DMS53 treated with DMSO at 0.1 percent for 48 hours (cell line): ENCODE measurements around the gene TMSB15B.
"Not testable (repeated sequence)": the region's sequence is repeated elsewhere in the genome, so short reads cannot be mapped to it uniquely, and the experiment has no call there.

Source experiments
- DNase-seq: peaks from one replicate; lab custom pipeline; 2025; ENCODE audit not compliant: unreplicated experiment; lab: John Stamatoyannopoulos, UW

The TMSB15B gene

GRCh38 chrX:103962411-103963278 is at the start of gene TMSB15B:
Gene TMSB15B (plus strand): TSS chrX:103962627.
- not testable (repeated sequence) for DNase-seq

- no peak for DNase-seq
Measured at GRCh38 chrX:103913356-103914020, 48.9 kb upstream of the TMSB15B start.

GRCh38 chrX:103918050-103918449 is 44.4 kb upstream of the TMSB15B start:
- DNase-seq: peak; percentile 45

GRCh38 chrX:103918571-103919269 is 43.7 kb upstream of the TMSB15B start:
- peak; percentile 61 for DNase-seq

GRCh38 chrX:103919270-103919637 is 43.2 kb upstream of the TMSB15B start:
- DNase-seq: peak; percentile 61

- not testable (repeated sequence) for DNase-seq
Measured at GRCh38 chrX:103920515-103920914, 41.9 kb upstream of the TMSB15B start.

- DNase-seq: no peak
Measured at GRCh38 chrX:103927030-103927429, 35.4 kb upstream of the TMSB15B start.

GRCh38 chrX:103927633-103928032 is 34.8 kb upstream of the TMSB15B start:
- no peak for DNase-seq

- no peak for DNase-seq
Measured at GRCh38 chrX:103932133-103932532, 30.3 kb upstream of the TMSB15B start.

- not testable (repeated sequence) for DNase-seq
Measured at GRCh38 chrX:103940257-103940656, 22.2 kb upstream of the TMSB15B start.

- peak; percentile 22 for DNase-seq
Measured at GRCh38 chrX:103941201-103941975, 21.0 kb upstream of the TMSB15B start.

- no peak for DNase-seq
Measured at GRCh38 chrX:103949506-103949905, 12.9 kb upstream of the TMSB15B start.

- DNase-seq: no peak
Measured at GRCh38 chrX:103953353-103953752, 9.1 kb upstream of the TMSB15B start.

GRCh38 chrX:103954259-103954658 is 8.2 kb upstream of the TMSB15B start:
- DNase-seq: no peak

- DNase-seq: not testable (repeated sequence)
Measured at GRCh38 chrX:103960599-103960998, 1.8 kb upstream of the TMSB15B start.

GRCh38 chrX:103983508-103983907 is 21.1 kb downstream of the TMSB15B start:
- DNase-seq: not testable (repeated sequence)

- no peak for DNase-seq
Measured at GRCh38 chrX:103999234-103999633, 36.8 kb downstream of the TMSB15B start.

- DNase-seq: no peak
Measured at GRCh38 chrX:104008831-104009230, 46.4 kb downstream of the TMSB15B start.

GRCh38 chrX:104013158-104013557 is 50.7 kb downstream of the TMSB15B start:
- DNase-seq: no peak

- no peak for DNase-seq
Measured at GRCh38 chrX:104013606-104014005, 51.2 kb downstream of the TMSB15B start, which contains the start of gene H2BW1. Gene H2BW1 (minus strand): TSS chrX:104013708. CDS start chrX:104013576, 132 bp downstream.

- DNase-seq: not testable (repeated sequence)
Measured at GRCh38 chrX:104015576-104015975, 53.1 kb downstream of the TMSB15B start.
